ENCODE measurements around the gene ADAMTS2.

- no peak for TF ChIP-seq CTCF (IDR thresholded peaks at IDR 0.05)
- TF ChIP-seq POLR2A (IDR thresholded peaks at IDR 0.05) = no peak
- no peak for TF ChIP-seq EP300 (IDR thresholded peaks at IDR 0.05)
These were observed 265.9 kb downstream of the ADAMTS2 start for GRCh38 chr5:179079165-179079987.
